Stimulated activated effector memory CD8-positive, alpha-beta T cell treated with anti-CD3 and anti-CD28 coated beads, Interleukin-12 subunit alpha, Interleukin-12 subunit beta, amount 100 ng/mL, for 72 hours (primary cell): ENCODE measurements around the gene RUNDC3A.
"Not testable (repeated sequence)": the region's sequence is repeated elsewhere in the genome, so short reads cannot be mapped to it uniquely, and the experiment has no call there.

ENCODE experiments used
- ATAC-seq: fragments of 150-1000 bp; cut with Tn5 transposase; 2 replicates; pipeline ENCODE4 v1.10.0; 2021
- DNase-seq, 2 donors: peaks; one replicate each; pipeline ENCODE4 v3.0.0; 2021 to 2022; ENCODE audit warnings: low spot score in 2 of 2
- H3K27ac Mint-ChIP-seq: one replicate; pipeline ENCODE4 v1.8.0; 2022; ENCODE audit warnings: mild to moderate bottlenecking, mixed read lengths
- H3K36me3 Mint-ChIP-seq: one replicate; pipeline ENCODE4 v1.8.0; 2022; ENCODE audit warnings: mild to moderate bottlenecking, mixed read lengths
- H3K4me1 Mint-ChIP-seq: one replicate; pipeline ENCODE4 v1.8.0; 2022; ENCODE audit warnings: mixed read lengths
- H3K4me3 Mint-ChIP-seq: one replicate; pipeline ENCODE4 v1.8.0; 2022; ENCODE audit warnings: mild to moderate bottlenecking, mixed read lengths
- H3K9me3 Mint-ChIP-seq: one replicate; pipeline ENCODE4 v1.8.0; 2022; ENCODE audit warnings: mixed read lengths

RUNDC3A gene

GRCh38 chr17:44343510-44344209 is 35.3 kb downstream of the RUNDC3A start:
- peaks cover 36% of the 10 kb centered on the region for H3K4me1 Mint-ChIP-seq
- peak overlapping the region; percentile 95 for H3K4me3 Mint-ChIP-seq
- no peak overlapping the region for H3K27ac Mint-ChIP-seq

GRCh38 chr17:44344939-44345453 is 36.6 kb downstream of the RUNDC3A start, which contains the start of gene GRN:
TSS of gene GRN (plus strand) at chr17:44345302. CDS start at chr17:44349165, 3,863 bp downstream.
- peak within 1 kb of the TSS; percentile 95 for H3K4me3 Mint-ChIP-seq
- H3K9me3 Mint-ChIP-seq = no peaks in the 10 kb centered on the region
- peaks cover 6% of the 10 kb centered on the region for H3K36me3 Mint-ChIP-seq
- H3K4me1 Mint-ChIP-seq = peaks cover 37% of the 10 kb centered on the region
- ATAC-seq (peak; percentile 97), DNase-seq (peak; percentile 71 to 90)
- H3K27ac Mint-ChIP-seq = peak within 1 kb of the TSS; percentile 89

More at GRCh38 chr17:44343510-44344209, 35.3 kb downstream of the RUNDC3A start:
- no peak for DNase-seq
- no peak for ATAC-seq
- Mint-ChIP-seq H3K9me3 (no peaks in the 10 kb centered on the region), H3K36me3 (peaks cover 6% of the 10 kb centered on the region)

- peak overlapping the region; percentile 95 for H3K4me3 Mint-ChIP-seq
- DNase-seq = peak in 1 of 2 donors; percentile 71
- H3K4me1 Mint-ChIP-seq = peaks cover 37% of the 10 kb centered on the region
- H3K36me3 Mint-ChIP-seq = peaks cover 6% of the 10 kb centered on the region
- peak overlapping the region; percentile 89 for H3K27ac Mint-ChIP-seq
- no peaks in the 10 kb centered on the region for H3K9me3 Mint-ChIP-seq
- ATAC-seq = peak; percentile 33
Measured at GRCh38 chr17:44345454-44346026, 37.1 kb downstream of the RUNDC3A start.

- Mint-ChIP-seq H3K4me3 (peak overlapping the region; percentile 95), H3K4me1 (peaks cover 37% of the 10 kb centered on the region), H3K9me3 (no peaks in the 10 kb centered on the region), H3K27ac (peak overlapping the region; percentile 89), H3K36me3 (peaks cover 6% of the 10 kb centered on the region)
- DNase-seq = no peak
- no peak for ATAC-seq
Measured at GRCh38 chr17:44346064-44346844, 37.9 kb downstream of the RUNDC3A start.

GRCh38 chr17:44347206-44348055 is 39.0 kb downstream of the RUNDC3A start:
- not testable (repeated sequence) for H3K27ac Mint-ChIP-seq, ATAC-seq, DNase-seq, H3K4me3 Mint-ChIP-seq, H3K9me3 Mint-ChIP-seq, H3K36me3 Mint-ChIP-seq
- H3K4me1 Mint-ChIP-seq = peaks cover 37% of the 10 kb centered on the region

- Mint-ChIP-seq H3K36me3 (peaks cover 6% of the 10 kb centered on the region), H3K9me3 (no peaks in the 10 kb centered on the region), H3K27ac (no peak overlapping the region), H3K4me1 (peaks cover 42% of the 10 kb centered on the region), H3K4me3 (no peak overlapping the region)
- DNase-seq (no peak), ATAC-seq (peak; percentile 42)
Measured at GRCh38 chr17:44348234-44348987, 40.0 kb downstream of the RUNDC3A start.

GRCh38 chr17:44348988-44349364 is 40.6 kb downstream of the RUNDC3A start:
- ATAC-seq = no peak
- H3K4me3 Mint-ChIP-seq = no peak overlapping the region
- H3K4me1 Mint-ChIP-seq = peaks cover 40% of the 10 kb centered on the region
- DNase-seq = no peak
- no peak overlapping the region for H3K27ac Mint-ChIP-seq
- peaks cover 6% of the 10 kb centered on the region for H3K36me3 Mint-ChIP-seq
- no peaks in the 10 kb centered on the region for H3K9me3 Mint-ChIP-seq

GRCh38 chr17:44349553-44350070 is 41.2 kb downstream of the RUNDC3A start:
- H3K27ac Mint-ChIP-seq = no peak overlapping the region
- ATAC-seq = no peak
- H3K4me3 Mint-ChIP-seq = no peak overlapping the region

GRCh38 chr17:44350733-44351226 is 42.4 kb downstream of the RUNDC3A start:
- H3K27ac Mint-ChIP-seq = no peak overlapping the region
- DNase-seq (peak; percentile 69 to 86), ATAC-seq (peak; percentile 75)
- no peak overlapping the region for H3K4me3 Mint-ChIP-seq
- H3K4me1 Mint-ChIP-seq = peaks cover 23% of the 10 kb centered on the region
- no peaks in the 10 kb centered on the region for H3K9me3 Mint-ChIP-seq
- H3K36me3 Mint-ChIP-seq = no peaks in the 10 kb centered on the region

More at GRCh38 chr17:44349553-44350070, 41.2 kb downstream of the RUNDC3A start:
- Mint-ChIP-seq H3K36me3 (peaks cover 6% of the 10 kb centered on the region), H3K9me3 (no peaks in the 10 kb centered on the region), H3K4me1 (peaks cover 35% of the 10 kb centered on the region)
- no peak for DNase-seq

GRCh38 chr17:44351464-44351863 is 43.1 kb downstream of the RUNDC3A start:
- no peaks in the 10 kb centered on the region for H3K9me3 Mint-ChIP-seq
- H3K36me3 Mint-ChIP-seq = no peaks in the 10 kb centered on the region
- ATAC-seq = no peak
- H3K4me3 Mint-ChIP-seq = no peak overlapping the region
- H3K4me1 Mint-ChIP-seq = peaks cover 17% of the 10 kb centered on the region
- no peak overlapping the region for H3K27ac Mint-ChIP-seq
- DNase-seq = no peak

- ATAC-seq = no peak
- Mint-ChIP-seq H3K4me3 (peak overlapping the region; percentile 54), H3K4me1 (peaks cover 17% of the 10 kb centered on the region)
Measured at GRCh38 chr17:44351961-44352827, 43.8 kb downstream of the RUNDC3A start.

GRCh38 chr17:44352828-44353671 is 44.6 kb downstream of the RUNDC3A start:
- H3K4me3 Mint-ChIP-seq = peak overlapping the region; percentile 54
- no peak overlapping the region for H3K27ac Mint-ChIP-seq
- ATAC-seq = no peak
- DNase-seq = no peak
- peaks cover 14% of the 10 kb centered on the region for H3K4me1 Mint-ChIP-seq
- H3K9me3 Mint-ChIP-seq = no peaks in the 10 kb centered on the region
- H3K36me3 Mint-ChIP-seq = no peaks in the 10 kb centered on the region

More at GRCh38 chr17:44351961-44352827, 43.8 kb downstream of the RUNDC3A start:
- H3K27ac Mint-ChIP-seq = no peak overlapping the region
- H3K9me3 Mint-ChIP-seq = no peaks in the 10 kb centered on the region
- DNase-seq = no peak
- H3K36me3 Mint-ChIP-seq = no peaks in the 10 kb centered on the region
